ENCODE data around the gene MXRA7.

DNA sequence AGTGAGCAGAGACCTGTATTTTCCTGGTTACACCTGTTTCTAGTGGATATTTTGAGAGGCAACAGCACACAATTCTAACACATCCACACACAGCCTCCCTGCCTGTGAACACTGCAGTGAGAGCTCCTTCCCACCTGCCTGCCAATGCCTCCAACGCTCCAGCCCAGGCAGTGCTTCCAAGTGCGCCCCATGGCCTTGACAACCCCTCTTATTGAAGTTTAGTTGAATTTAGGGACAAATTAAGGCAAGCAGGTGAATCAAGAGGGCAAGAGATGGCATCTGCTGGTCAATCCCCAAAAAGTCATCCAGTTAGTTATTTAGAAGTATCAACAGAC, 4.7 kb upstream of the MXRA7 start:
- TF ChIP-seq POLR2AphosphoS5 (IDR thresholded peaks at IDR 0.05): no peak
- TF ChIP-seq, protein P1, sequence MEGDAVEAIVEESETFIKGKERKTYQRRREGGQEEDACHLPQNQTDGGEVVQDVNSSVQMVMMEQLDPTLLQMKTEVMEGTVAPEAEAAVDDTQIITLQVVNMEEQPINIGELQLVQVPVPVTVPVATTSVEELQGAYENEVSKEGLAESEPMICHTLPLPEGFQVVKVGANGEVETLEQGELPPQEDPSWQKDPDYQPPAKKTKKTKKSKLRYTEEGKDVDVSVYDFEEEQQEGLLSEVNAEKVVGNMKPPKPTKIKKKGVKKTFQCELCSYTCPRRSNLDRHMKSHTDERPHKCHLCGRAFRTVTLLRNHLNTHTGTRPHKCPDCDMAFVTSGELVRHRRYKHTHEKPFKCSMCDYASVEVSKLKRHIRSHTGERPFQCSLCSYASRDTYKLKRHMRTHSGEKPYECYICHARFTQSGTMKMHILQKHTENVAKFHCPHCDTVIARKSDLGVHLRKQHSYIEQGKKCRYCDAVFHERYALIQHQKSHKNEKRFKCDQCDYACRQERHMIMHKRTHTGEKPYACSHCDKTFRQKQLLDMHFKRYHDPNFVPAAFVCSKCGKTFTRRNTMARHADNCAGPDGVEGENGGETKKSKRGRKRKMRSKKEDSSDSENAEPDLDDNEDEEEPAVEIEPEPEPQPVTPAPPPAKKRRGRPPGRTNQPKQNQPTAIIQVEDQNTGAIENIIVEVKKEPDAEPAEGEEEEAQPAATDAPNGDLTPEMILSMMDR (IDR thresholded peaks at IDR 0.05): no peak
